ENCODE data around the gene NAGS.
"Not testable (repeated sequence)": the region's sequence is repeated elsewhere in the genome, so short reads cannot be mapped to it uniquely, and the experiment has no call there.

The NAGS gene

GRCh38 chr17:43986225-43986981 is 18.0 kb upstream of the NAGS start:
- DNase-seq = no peak

GRCh38 chr17:43987131-43988021 is 17.0 kb upstream of the NAGS start:
- no peak for DNase-seq

- DNase-seq = no peak
These were observed 16.1 kb upstream of the NAGS start for GRCh38 chr17:43988301-43988700.

GRCh38 chr17:43992641-43993040 is 11.8 kb upstream of the NAGS start:
- DNase-seq = no peak

- peak; percentile 69 for DNase-seq
These were observed 9.9 kb upstream of the NAGS start for GRCh38 chr17:43994272-43995149.

- DNase-seq = no peak
These were observed 9.3 kb upstream of the NAGS start for GRCh38 chr17:43995150-43995471.

- not testable (repeated sequence) for DNase-seq
These were observed 7.2 kb upstream of the NAGS start for GRCh38 chr17:43997180-43997579.

- no peak for DNase-seq
These were observed 5.9 kb upstream of the NAGS start for GRCh38 chr17:43998552-43998951.

GRCh38 chr17:43999024-43999423 is 5.4 kb upstream of the NAGS start:
- DNase-seq = no peak

GRCh38 chr17:44000141-44000860 is 4.1 kb upstream of the NAGS start:
- no peak for DNase-seq

- DNase-seq = no peak
These were observed 3.5 kb upstream of the NAGS start for GRCh38 chr17:44000871-44001460.

- no peak for DNase-seq
These were observed 2.9 kb upstream of the NAGS start for GRCh38 chr17:44001461-44001920.

GRCh38 chr17:44002141-44002848 is 2.1 kb upstream of the NAGS start:
- DNase-seq = no peak

GRCh38 chr17:44004761-44005526 is 522 bp downstream of the NAGS start:
- DNase-seq = peak; percentile 14

GRCh38 chr17:44005527-44006271 is 1.3 kb downstream of the NAGS start:
- peak; percentile 45 for DNase-seq

- DNase-seq = peak; percentile 22
These were observed 1.8 kb downstream of the NAGS start for GRCh38 chr17:44006272-44006597.

- peak; percentile 98 for DNase-seq
These were observed 2.4 kb downstream of the NAGS start for GRCh38 chr17:44006598-44007345.

- no peak for DNase-seq
These were observed 3.2 kb downstream of the NAGS start for GRCh38 chr17:44007346-44008204.
